Measurements from ENCODE around the gene MAP1B.

The MAP1B gene

GRCh38 chr5:72129725-72130124 lies 22.4 kb downstream of the MAP1B start:
- no peak for DNase-seq (ENCODE audit: low read depth)
- TF ChIP-seq, protein P1, sequence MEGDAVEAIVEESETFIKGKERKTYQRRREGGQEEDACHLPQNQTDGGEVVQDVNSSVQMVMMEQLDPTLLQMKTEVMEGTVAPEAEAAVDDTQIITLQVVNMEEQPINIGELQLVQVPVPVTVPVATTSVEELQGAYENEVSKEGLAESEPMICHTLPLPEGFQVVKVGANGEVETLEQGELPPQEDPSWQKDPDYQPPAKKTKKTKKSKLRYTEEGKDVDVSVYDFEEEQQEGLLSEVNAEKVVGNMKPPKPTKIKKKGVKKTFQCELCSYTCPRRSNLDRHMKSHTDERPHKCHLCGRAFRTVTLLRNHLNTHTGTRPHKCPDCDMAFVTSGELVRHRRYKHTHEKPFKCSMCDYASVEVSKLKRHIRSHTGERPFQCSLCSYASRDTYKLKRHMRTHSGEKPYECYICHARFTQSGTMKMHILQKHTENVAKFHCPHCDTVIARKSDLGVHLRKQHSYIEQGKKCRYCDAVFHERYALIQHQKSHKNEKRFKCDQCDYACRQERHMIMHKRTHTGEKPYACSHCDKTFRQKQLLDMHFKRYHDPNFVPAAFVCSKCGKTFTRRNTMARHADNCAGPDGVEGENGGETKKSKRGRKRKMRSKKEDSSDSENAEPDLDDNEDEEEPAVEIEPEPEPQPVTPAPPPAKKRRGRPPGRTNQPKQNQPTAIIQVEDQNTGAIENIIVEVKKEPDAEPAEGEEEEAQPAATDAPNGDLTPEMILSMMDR (conservative IDR thresholded peaks at IDR 0.05; ENCODE audit: low read length): no peak
- no peak overlapping the region for H3K4me3 ChIP-seq (ENCODE audit: low read length)

DNA sequence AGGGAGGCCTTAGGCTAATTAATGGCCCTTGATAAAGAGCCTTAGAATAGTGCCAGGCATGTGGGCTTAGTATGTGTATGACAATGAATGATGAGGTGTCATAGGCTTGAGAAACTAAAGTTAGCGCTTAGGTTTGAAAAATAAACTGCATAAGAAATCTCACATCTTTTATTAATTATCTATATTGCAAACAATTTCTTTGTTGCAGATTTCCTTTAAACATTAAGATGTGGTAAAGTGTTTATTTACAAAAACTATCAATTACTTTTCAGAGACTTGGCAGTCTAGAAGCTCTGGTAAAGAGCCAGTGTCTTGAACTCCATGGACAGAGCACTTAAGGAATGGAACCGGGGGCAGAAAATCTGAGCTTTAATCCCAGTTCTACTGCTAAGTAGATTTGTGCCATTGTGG lies 23.1 kb downstream of the MAP1B start:
- no peak overlapping the region for H3K4me3 ChIP-seq (ENCODE audit: low read length)
- DNase-seq (ENCODE audit: low read depth): peak; percentile 83
- TF ChIP-seq, protein P1 (conservative IDR thresholded peaks at IDR 0.05; ENCODE audit: low read length): no peak

GRCh38 chr5:72133212-72133990 lies 26.1 kb downstream of the MAP1B start:
- no peak overlapping the region for H3K4me3 ChIP-seq (ENCODE audit: low read length)
- peak; percentile 46 for DNase-seq (ENCODE audit: low read depth)
- TF ChIP-seq, protein P1 (conservative IDR thresholded peaks at IDR 0.05; ENCODE audit: low read length): no peak

- H3K4me3 ChIP-seq (ENCODE audit: low read length): no peak overlapping the region
- TF ChIP-seq, protein P1 (conservative IDR thresholded peaks at IDR 0.05; ENCODE audit: low read length): no peak
- no peak for DNase-seq (ENCODE audit: low read depth)
These were observed 27.1 kb downstream of the MAP1B start for GRCh38 chr5:72134226-72134899.

DNA sequence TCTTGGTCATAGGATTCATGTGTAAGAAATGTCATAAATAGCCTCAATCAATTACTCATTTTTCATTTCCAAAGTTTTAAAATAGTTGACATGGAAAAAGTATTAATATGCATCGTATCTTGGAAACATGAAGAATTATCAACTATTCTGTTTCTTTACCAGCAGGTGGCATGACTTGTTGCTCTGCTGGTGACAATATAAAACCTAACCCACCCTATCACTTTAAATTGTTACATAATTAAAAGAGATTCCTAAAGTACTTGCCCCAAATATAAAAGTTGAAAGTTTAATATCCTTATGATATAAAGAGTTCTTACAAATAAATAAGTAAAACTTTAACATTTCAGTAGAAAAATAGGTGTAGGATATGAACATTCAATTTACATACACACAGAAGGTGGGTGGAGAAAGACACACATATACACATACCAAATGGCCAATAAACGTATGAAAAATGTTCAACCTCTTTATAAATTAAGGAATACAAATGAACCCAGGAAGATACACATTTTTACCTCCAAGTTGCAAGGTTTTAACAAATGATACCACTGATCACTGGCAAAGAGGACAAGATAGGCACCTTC lies 30.6 kb downstream of the MAP1B start:
- no peak overlapping the region for H3K4me3 ChIP-seq (ENCODE audit: low read length)
- TF ChIP-seq, protein P1 (conservative IDR thresholded peaks at IDR 0.05; ENCODE audit: low read length): peak; percentile 54
- no peak for DNase-seq (ENCODE audit: low read depth)

DNA sequence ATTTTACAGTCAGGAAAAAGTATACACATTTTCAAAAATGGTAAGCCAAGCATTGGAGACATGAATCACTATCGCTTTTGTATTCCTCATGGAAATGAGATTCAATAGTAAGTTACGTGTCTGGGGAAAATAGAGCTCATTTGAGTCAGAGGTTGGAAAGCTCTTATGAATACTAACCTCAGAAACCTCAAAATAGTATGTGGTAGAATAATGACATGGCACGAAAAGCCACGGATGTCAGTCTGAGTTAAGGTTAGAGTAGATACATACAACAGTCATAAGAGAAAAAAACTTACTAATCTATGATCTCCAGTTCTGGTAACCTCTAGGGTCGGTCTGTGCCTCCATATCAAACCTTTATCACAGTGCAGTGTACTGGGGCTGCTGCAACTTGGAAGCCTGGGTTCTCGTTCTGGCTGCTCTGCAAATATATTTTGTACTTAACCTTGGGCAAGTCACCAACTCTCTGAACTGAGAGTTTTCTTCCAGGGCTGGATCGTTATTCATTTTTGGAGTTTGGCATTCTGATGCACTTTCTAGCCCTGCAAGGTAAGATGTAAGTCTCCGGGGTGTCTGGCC lies 31.8 kb downstream of the MAP1B start:
- TF ChIP-seq, protein P1 (conservative IDR thresholded peaks at IDR 0.05; ENCODE audit: low read length): no peak
- no peak overlapping the region for H3K4me3 ChIP-seq (ENCODE audit: low read length)
- peak; percentile 94 for DNase-seq (ENCODE audit: low read depth)
